Astrocyte (in vitro differentiated cells and primary cell): ENCODE results near the gene KCNE1. TPM values are rescaled to one million over a fixed set of nuclear protein-coding genes. Genes with fewer than 3 reads are reported as not detected.

ENCODE experiments used
- DNase-seq: peaks from one replicate; pipeline ENCODE4 v3.0.0-alpha.2; 2010; ENCODE audit warnings: low read depth
- FAIRE-seq: peaks from 2 replicates; lab custom pipeline; 2011; peaks lifted over from hg19 to GRCh38; lab: Jason Lieb, UNC
- H2AFZ ChIP-seq: 2 replicates; pipeline ENCODE4 v1.6.0; 2012; ENCODE audit warnings: low read depth, low read length, inconsistent platforms
- H3K27ac ChIP-seq: 2 replicates; pipeline ENCODE4 v1.5.1; 2011; ENCODE audit warnings: low read depth, low read length, inconsistent platforms
- H3K27me3 ChIP-seq: 2 replicates; pipeline ENCODE4 v1.6.0; 2011; ENCODE audit warnings: low read length, inconsistent platforms; ENCODE audit not compliant: insufficient read depth
- H3K36me3 ChIP-seq: 2 replicates; pipeline ENCODE4 v1.5.1; 2011; ENCODE audit warnings: low read length, inconsistent platforms; ENCODE audit not compliant: insufficient read depth
- H3K4me1 ChIP-seq: 2 replicates; pipeline ENCODE4 v1.5.1; 2011; ENCODE audit warnings: low read length, inconsistent platforms; ENCODE audit not compliant: insufficient read depth
- H3K4me2 ChIP-seq: 2 replicates; pipeline ENCODE4 v1.6.0; 2012; ENCODE audit warnings: low read length, inconsistent platforms
- H3K4me3 ChIP-seq: 2 replicates; pipeline ENCODE4 v1.5.1; 2011; ENCODE audit warnings: low read depth, mild to moderate bottlenecking, low read length, inconsistent platforms; ENCODE audit not compliant: insufficient read depth
- H3K79me2 ChIP-seq: 2 replicates; pipeline ENCODE4 v1.6.0; 2012; ENCODE audit warnings: mild to moderate bottlenecking, low read length, inconsistent platforms; ENCODE audit not compliant: insufficient read depth
- H3K9ac ChIP-seq: 2 replicates; pipeline ENCODE4 v1.6.0; 2012; ENCODE audit warnings: mild to moderate bottlenecking, low read length, inconsistent platforms
- H3K9me3 ChIP-seq: 2 replicates; pipeline ENCODE4 v1.5.1; 2012; ENCODE audit warnings: low read depth, mild to moderate bottlenecking, low read length, inconsistent platforms; ENCODE audit not compliant: insufficient read depth
- H4K20me1 ChIP-seq: 2 replicates; pipeline ENCODE4 v1.6.0; 2012; ENCODE audit warnings: low read length, inconsistent platforms; ENCODE audit not compliant: insufficient read depth
- H3K27ac Mint-ChIP-seq: one replicate; pipeline ENCODE4 v1.8.0; 2021; ENCODE audit warnings: mild to moderate bottlenecking, mixed read lengths; ENCODE audit not compliant: unreplicated experiment
- H3K27me3 Mint-ChIP-seq: one replicate; pipeline ENCODE4 v1.8.0; 2021; ENCODE audit warnings: low read depth, mixed read lengths; ENCODE audit not compliant: unreplicated experiment
- H3K36me3 Mint-ChIP-seq: one replicate; pipeline ENCODE4 v1.8.0; 2021; ENCODE audit warnings: low read depth, mixed read lengths; ENCODE audit not compliant: unreplicated experiment
- H3K4me1 Mint-ChIP-seq: one replicate; pipeline ENCODE4 v1.8.0; 2021; ENCODE audit warnings: low read depth, mixed read lengths; ENCODE audit not compliant: unreplicated experiment
- H3K4me3 Mint-ChIP-seq: one replicate; pipeline ENCODE4 v1.8.0; 2021; ENCODE audit warnings: mild to moderate bottlenecking, moderate library complexity, mixed read lengths; ENCODE audit not compliant: unreplicated experiment
- H3K9me3 Mint-ChIP-seq: one replicate; pipeline ENCODE4 v1.8.0; 2021; ENCODE audit warnings: mild to moderate bottlenecking, mixed read lengths; ENCODE audit not compliant: unreplicated experiment
- CTCF ChIP-seq: IDR thresholded peaks from 2 replicates; pipeline ENCODE4 v1.5.1; 2011; ENCODE audit warnings: low read depth, mild to moderate bottlenecking, inconsistent platforms, low read length, moderate library complexity; ENCODE audit not compliant: insufficient read depth
- EZH2 ChIP-seq: IDR thresholded peaks from 2 replicates; pipeline ENCODE4 v1.6.1; 2012; ENCODE audit warnings: mild to moderate bottlenecking, low read length, inconsistent platforms; ENCODE audit not compliant: insufficient read depth
- total RNA-seq: library from RNA; stranded (reverse); gene quantifications from 2 replicates; pipeline ENCODE4 v1.2.1, GENCODE V29; 2021

KCNE1 gene
- total RNA-seq, 1 donor from 2014 or later = 0.73 TPM

- Histone ChIP-seq H3K27ac (no peak overlapping the region), H2AFZ (no peak overlapping the region), H3K9me3 (no peaks in the 10 kb centered on the region), H3K4me1 (peaks cover 10% of the 10 kb centered on the region), H3K4me2 (no peak overlapping the region), H3K4me3 (no peak overlapping the region), H3K79me2 (peaks cover 24% of the 10 kb centered on the region), H3K36me3 (peaks cover 51% of the 10 kb centered on the region), H3K27me3 (no peaks in the 10 kb centered on the region), H4K20me1 (peaks cover 74% of the 10 kb centered on the region), H3K9ac (no peak overlapping the region)
- no peak overlapping the region for H3K27ac Mint-ChIP-seq
- H3K9me3 Mint-ChIP-seq = no peaks in the 10 kb centered on the region
- no peak overlapping the region for H3K4me3 Mint-ChIP-seq
- no peak for TF ChIP-seq CTCF
- TF ChIP-seq EZH2 = no peak
- no peaks in the 10 kb centered on the region for H3K27me3 Mint-ChIP-seq
- H3K4me1 Mint-ChIP-seq = peaks cover 33% of the 10 kb centered on the region
- FAIRE-seq = no peak
- H3K36me3 Mint-ChIP-seq = peaks cover 35% of the 10 kb centered on the region
- no peak for DNase-seq
Measured at GRCh38 chr21:34517039-34517438, 5.0 kb upstream of the KCNE1 start.

GRCh38 chr21:34514576-34515115 is 2.6 kb upstream of the KCNE1 start:
- Histone ChIP-seq H3K9me3 (no peaks in the 10 kb centered on the region), H3K36me3 (peaks cover 31% of the 10 kb centered on the region), H3K27me3 (no peaks in the 10 kb centered on the region), H2AFZ (no peak overlapping the region), H4K20me1 (peaks cover 55% of the 10 kb centered on the region), H3K9ac (no peak overlapping the region), H3K27ac (no peak overlapping the region), H3K4me1 (peaks cover 4% of the 10 kb centered on the region), H3K79me2 (peaks cover 7% of the 10 kb centered on the region), H3K4me2 (no peak overlapping the region), H3K4me3 (no peak overlapping the region)
- DNase-seq (peak; percentile 39), FAIRE-seq (no peak)
- TF ChIP-seq EZH2 = no peak
- TF ChIP-seq CTCF = no peak
- peaks cover 2% of the 10 kb centered on the region for H3K27me3 Mint-ChIP-seq
- H3K9me3 Mint-ChIP-seq = no peaks in the 10 kb centered on the region
- peaks cover 19% of the 10 kb centered on the region for H3K4me1 Mint-ChIP-seq
- no peak overlapping the region for H3K27ac Mint-ChIP-seq
- H3K4me3 Mint-ChIP-seq = no peak overlapping the region
- peaks cover 24% of the 10 kb centered on the region for H3K36me3 Mint-ChIP-seq

GRCh38 chr21:34513129-34513675 is 1.2 kb upstream of the KCNE1 start:
- Mint-ChIP-seq H3K27ac (no peak overlapping the region), H3K27me3 (peaks cover 2% of the 10 kb centered on the region), H3K4me1 (peaks cover 10% of the 10 kb centered on the region), H3K4me3 (no peak overlapping the region), H3K36me3 (peaks cover 13% of the 10 kb centered on the region), H3K9me3 (no peaks in the 10 kb centered on the region)
- Histone ChIP-seq H3K9ac (no peak overlapping the region), H3K4me1 (peaks cover 3% of the 10 kb centered on the region), H3K27me3 (no peaks in the 10 kb centered on the region), H3K79me2 (peaks cover 7% of the 10 kb centered on the region), H4K20me1 (peaks cover 40% of the 10 kb centered on the region), H3K9me3 (no peaks in the 10 kb centered on the region), H3K4me2 (no peak overlapping the region), H3K4me3 (no peak overlapping the region), H2AFZ (no peak overlapping the region), H3K27ac (no peak overlapping the region), H3K36me3 (peaks cover 24% of the 10 kb centered on the region)
- DNase-seq (no peak), FAIRE-seq (no peak)
- TF ChIP-seq EZH2 (no peak), CTCF (no peak)
